IMR-90 (cell line): ENCODE data around the gene AKIRIN2. TPM values are rescaled to one million over a fixed set of nuclear protein-coding genes. Genes with fewer than 3 reads are reported as not detected.

Source experiments
- ATAC-seq: fragments of 200-7000 bp; cut with Tn5 transposase; 2 replicates; pipeline ENCODE4 v1.9.1; 2020; ENCODE audit warnings: low read depth, mild to moderate bottlenecking, moderate library complexity
- BruUV-seq: library from RNA; stranded (reverse); fragments of 400-500 nt; replicated peaks from 2 replicates; lab custom pipeline; 2021; lab: Mats Ljungman, UMichigan
- CTCF ChIA-PET: fragments of 300-600 bp; formaldehyde crosslinking; extraction: SDS; loops from one replicate; lab custom pipeline; 2021; ENCODE audit warnings: antibody characterized with exemption; lab: Yijun Ruan, JAX
- POLR2A ChIA-PET: fragments of 300-600 bp; sonication (Branson Sonifier 250); formaldehyde crosslinking; loops from one replicate; lab custom pipeline; 2022; ENCODE audit warnings: antibody characterized with exemption; ENCODE audit not compliant: unreplicated experiment; lab: Charles Lee
- DNase-seq: peaks from one replicate; pipeline ENCODE4 v3.0.0; 2013
- H2AFZ ChIP-seq: replicated peaks from 2 replicates; pipeline ENCODE3; 2013; ENCODE audit warnings: low read length, mild to moderate bottlenecking; ENCODE audit not compliant: poor library complexity
- H2AK5ac ChIP-seq: 2 replicates; pipeline ENCODE4 v1.6.1; 2013; ENCODE audit warnings: low read depth, low read length, inconsistent platforms
- H2AK9ac ChIP-seq: replicated peaks from 2 replicates; pipeline ENCODE3; 2013; ENCODE audit warnings: mild to moderate bottlenecking, low read depth, low read length, moderate library complexity; ENCODE audit not compliant: poor library complexity
- H2BK120ac ChIP-seq: 2 replicates; pipeline ENCODE4 v1.6.1; 2013; ENCODE audit warnings: low read depth, low read length, inconsistent platforms
- H2BK15ac ChIP-seq: 3 replicates; pipeline ENCODE4 v1.6.1; 2013; ENCODE audit warnings: low read depth, low read length, inconsistent platforms
- H2BK20ac ChIP-seq: 2 replicates; pipeline ENCODE4 v1.6.1; 2013; ENCODE audit warnings: low read depth, mild to moderate bottlenecking, inconsistent platforms, low read length, moderate library complexity
- H2BK5ac ChIP-seq: 2 replicates; pipeline ENCODE4 v1.6.1; 2013; ENCODE audit warnings: mild to moderate bottlenecking, low read depth, low read length, inconsistent platforms; ENCODE audit not compliant: poor library complexity, severe bottlenecking
- H3K14ac ChIP-seq: replicated peaks from 2 replicates; pipeline ENCODE4 v1.6.1; 2013; ENCODE audit warnings: low read depth, low read length, inconsistent platforms
- H3K18ac ChIP-seq: 2 replicates; pipeline ENCODE4 v1.6.1; 2013; ENCODE audit warnings: low read depth, low read length, control low read depth
- H3K23ac ChIP-seq: 2 replicates; pipeline ENCODE4 v1.6.1; 2013; ENCODE audit warnings: low read depth, low read length, inconsistent platforms
- H3K27ac ChIP-seq: 2 replicates; pipeline ENCODE4 v1.5.1; 2013; ENCODE audit warnings: mild to moderate bottlenecking, control low read depth, low read length; ENCODE audit not compliant: insufficient read depth
- H3K27me3 ChIP-seq: 2 replicates; pipeline ENCODE4 v1.6.1; 2013; ENCODE audit warnings: low read length; ENCODE audit not compliant: control insufficient read depth, insufficient read depth
- H3K36me3 ChIP-seq: 2 replicates; pipeline ENCODE4 v1.6.1; 2013; ENCODE audit warnings: low read length, mixed read lengths; ENCODE audit not compliant: control insufficient read depth, insufficient read depth
- H3K4ac ChIP-seq: 2 replicates; pipeline ENCODE4 v1.6.1; 2013; ENCODE audit warnings: low read depth, low read length, inconsistent platforms
- H3K4me1 ChIP-seq: 2 replicates; pipeline ENCODE4 v1.6.1; 2013; ENCODE audit warnings: low read length, mixed read lengths; ENCODE audit not compliant: control insufficient read depth, insufficient read depth
- H3K4me2 ChIP-seq: 2 replicates; pipeline ENCODE4 v1.6.1; 2013; ENCODE audit warnings: low read depth, mild to moderate bottlenecking, control low read depth, low read length, moderate library complexity
- H3K4me3 ChIP-seq: 2 replicates; pipeline ENCODE4 v1.5.1; 2013; ENCODE audit warnings: low read depth, mild to moderate bottlenecking, control low read depth, low read length, moderate library complexity; ENCODE audit not compliant: insufficient read depth
- H3K56ac ChIP-seq: 2 replicates; pipeline ENCODE4 v1.6.1; 2013; ENCODE audit warnings: low read length, inconsistent platforms; ENCODE audit not compliant: insufficient read depth; ENCODE audit errors: extremely low read depth
- H3K79me1 ChIP-seq, 2 experiments: 2 replicates each; pipeline ENCODE4 v1.6.1; 2013; ENCODE audit warnings: low read length in 2 of 2, inconsistent platforms in 1 of 2, low read depth in 1 of 2
- H3K9ac ChIP-seq: 2 replicates; pipeline ENCODE4 v1.6.1; 2013; ENCODE audit warnings: low read depth, low read length, control low read depth
- H3K9me1 ChIP-seq: 2 replicates; pipeline ENCODE4 v1.6.1; 2013; ENCODE audit warnings: low read length, inconsistent platforms; ENCODE audit not compliant: insufficient read depth
- H3K9me3 ChIP-seq: 2 replicates; pipeline ENCODE4 v1.6.1; 2013; ENCODE audit warnings: low read length; ENCODE audit not compliant: control insufficient read depth, insufficient read depth
- H4K20me1 ChIP-seq: 2 replicates; pipeline ENCODE4 v1.6.1; 2013; ENCODE audit warnings: low read length, inconsistent platforms; ENCODE audit not compliant: insufficient read depth
- H4K5ac ChIP-seq: 2 replicates; pipeline ENCODE4 v1.6.1; 2013; ENCODE audit warnings: mild to moderate bottlenecking, low read depth, low read length, control low read depth
- H4K8ac ChIP-seq, 2 experiments: 2 replicates each; pipeline ENCODE4 v1.6.1; 2013; ENCODE audit warnings: low read depth in 2 of 2, low read length in 2 of 2, control low read depth in 1 of 2, inconsistent platforms in 1 of 2
- H4K91ac ChIP-seq: 2 replicates; pipeline ENCODE4 v1.6.1; 2013; ENCODE audit warnings: low read depth, low read length, inconsistent platforms; ENCODE audit not compliant: insufficient read depth
- BHLHE40 ChIP-seq: fragments of 150-350 bp; IDR thresholded peaks from 2 replicates; pipeline ENCODE4 v1.6.1; 2016; ENCODE audit warnings: mild to moderate bottlenecking, low read depth, low read length
- CEBPB ChIP-seq: IDR thresholded peaks from 2 replicates; pipeline ENCODE4 v1.6.1; 2012; ENCODE audit warnings: low read depth, low read length, improper control_type of control experiment
- CHD1 ChIP-seq: IDR thresholded peaks from 2 replicates; pipeline ENCODE4 v1.6.1; 2012; ENCODE audit warnings: low read depth, low read length, improper control_type of control experiment
- CTCF ChIP-seq: conservative IDR thresholded peaks from 2 replicates; pipeline ENCODE4 v1.5.1; 2012; ENCODE audit warnings: mild to moderate bottlenecking, low read depth, low read length, improper control_type of control experiment
- FOS ChIP-seq: fragments of 150-350 bp; IDR thresholded peaks from 2 replicates; pipeline ENCODE4 v1.6.1; 2016; ENCODE audit warnings: low read depth, low read length
- MAFK ChIP-seq: IDR thresholded peaks from 2 replicates; pipeline ENCODE4 v1.6.1; 2012; ENCODE audit warnings: low read depth, low read length, improper control_type of control experiment
- MAZ ChIP-seq: IDR thresholded peaks from 2 replicates; pipeline ENCODE4 v1.6.1; 2012; ENCODE audit warnings: low read depth, mild to moderate bottlenecking, low read length, improper control_type of control experiment, moderate library complexity, borderline replicate concordance
- MXI1 ChIP-seq: IDR thresholded peaks from 2 replicates; pipeline ENCODE4 v1.6.1; 2012; ENCODE audit warnings: low read depth, mild to moderate bottlenecking, low read length, moderate library complexity, borderline replicate concordance
- NFE2L2 ChIP-seq: fragments of 150-350 bp; IDR thresholded peaks from 2 replicates; pipeline ENCODE4 v1.6.1; 2016; ENCODE audit warnings: low read depth, mild to moderate bottlenecking, low read length
- POLR2A ChIP-seq: IDR thresholded peaks from 2 replicates; pipeline ENCODE4 v1.6.1; 2012; ENCODE audit warnings: mild to moderate bottlenecking, low read depth, low read length
- RAD21 ChIP-seq: IDR thresholded peaks from 2 replicates; pipeline ENCODE4 v1.6.1; 2012; ENCODE audit warnings: low read length, improper control_type of control experiment
- RCOR1 ChIP-seq: IDR thresholded peaks from 2 replicates; pipeline ENCODE4 v1.6.1; 2012; ENCODE audit warnings: mild to moderate bottlenecking, low read length, improper control_type of control experiment; ENCODE audit not compliant: insufficient replicate concordance
- RFX5 ChIP-seq: IDR thresholded peaks from 2 replicates; pipeline ENCODE4 v1.8.0; 2012; ENCODE audit warnings: low read depth, mild to moderate bottlenecking, low read length, moderate library complexity
- SMC3 ChIP-seq: fragments of 150-350 bp; IDR thresholded peaks from 2 replicates; pipeline ENCODE4 v1.6.1; 2016; ENCODE audit warnings: low read depth, mild to moderate bottlenecking, antibody characterized with exemption, low read length, moderate library complexity
- USF2 ChIP-seq: fragments of 150-350 bp; IDR thresholded peaks from 2 replicates; pipeline ENCODE4 v1.6.1; 2017; ENCODE audit warnings: mild to moderate bottlenecking, antibody characterized with exemption, low read length, low read depth
- WGBS, 2 experiments: methylation state at CpG; one replicate each; pipeline versions ENCODE4 v1.1.5 to v1.1.7; 2013; ENCODE audit warnings: missing lambda C conversion rate in 2 of 2; ENCODE audit not compliant: insufficient read length in 1 of 2; ENCODE audit errors: extremely low coverage in 2 of 2; 5-methylcytosine and 5-hydroxymethylcytosine counted together
- dilution Hi-C: fragments of 300-500 bp; cut with HindIII; formaldehyde crosslinking; loops from one replicate; pipeline ENCODE4 v1.14.3; 2018; ENCODE audit warnings: low sequenced_read_pairs; ENCODE audit not compliant: unreplicated experiment
- in situ Hi-C: fragments of 300-500 bp; cut with MboI; formaldehyde crosslinking; loops from 3 replicates; pipeline ENCODE4 v1.14.3; 2019; ENCODE audit warnings: low sequenced_read_pairs, inconsistent platforms, mixed read lengths
- intact Hi-C: fragments of 100-400 bp; cut with micrococcal nuclease; formaldehyde crosslinking; loops from 2 replicates; pipeline ENCODE4 v1.10.0; 2022
- polyA plus RNA-seq, 3 experiments: library from polyadenylated mRNA; depleted of rRNA; stranded (reverse); fragments of >200 nt; gene quantifications; 2 replicates each; pipeline ENCODE4 v1.2.3, GENCODE V29; 2012; ENCODE audit warnings: low replicate concordance in 1 of 3
- total RNA-seq: library from RNA; depleted of rRNA; stranded (reverse); fragments of >200 nt; gene quantifications from 2 replicates; pipeline ENCODE4 v1.2.3, GENCODE V29; 2012

The AKIRIN2 gene
- total and polyA plus RNA-seq, 2 of the 4 experiments (the other 2 are of a cell fraction): 7.9 to 26.6 TPM

GRCh38 chr6:87673237-87673636 lies 28.8 kb downstream of the AKIRIN2 start:
- dilution Hi-C loops: no loop called here
- H3K9me1 ChIP-seq: no peaks in the 10 kb centered on the region
- peaks cover 38% of the 10 kb centered on the region for H3K36me3 ChIP-seq
- H3K4me3 ChIP-seq: no peak overlapping the region
- in situ Hi-C loops: no loop called here
- H2BK15ac ChIP-seq: no peak overlapping the region
- peaks cover 2% of the 10 kb centered on the region; the same call in 1 of the 2 replicates for H3K4me1 ChIP-seq
- H3K27me3 ChIP-seq: no peaks in the 10 kb centered on the region
- H3K14ac ChIP-seq: no peak overlapping the region
- no peak overlapping the region for H2AK9ac ChIP-seq
- H2AFZ ChIP-seq: no peak overlapping the region
- no peak overlapping the region for H3K27ac ChIP-seq
- H3K18ac ChIP-seq: no peak overlapping the region
- H3K56ac ChIP-seq: no peak overlapping the region
- ATAC-seq (no peak), DNase-seq (no peak)
- intact Hi-C loops: no loop called here
- no peak overlapping the region for H3K4ac ChIP-seq
- peaks cover 11 to 37% of the 10 kb centered on the region in 2 experiments for H3K79me1 ChIP-seq
- no peak overlapping the region for H3K4me2 ChIP-seq
- no TSS peak for BruUV-seq
- TF ChIP-seq MXI1 (no peak), FOS (no peak), RFX5 (no peak), SMC3 (no peak), POLR2A (no peak), NFE2L2 (no peak), USF2 (no peak), CEBPB (no peak), MAZ (no peak), CHD1 (no peak), RCOR1 (no peak), RAD21 (no peak), BHLHE40 (no peak), MAFK (no peak), CTCF (no peak)
- H4K8ac ChIP-seq: no peak overlapping the region
- H4K20me1 ChIP-seq: no peaks in the 10 kb centered on the region
- H2BK20ac ChIP-seq: no peak overlapping the region
- H3K9ac ChIP-seq: no peak overlapping the region
- no peaks in the 10 kb centered on the region for H3K9me3 ChIP-seq
- POLR2A ChIA-PET: no interaction called here
- no peak overlapping the region for H4K91ac ChIP-seq
- H2BK120ac ChIP-seq: no peak overlapping the region
- no peak overlapping the region for H2AK5ac ChIP-seq
- H3K23ac ChIP-seq: no peak overlapping the region
- H2BK5ac ChIP-seq: no peak overlapping the region
- 100% methylated on average over 2 of the region's 5 CpGs; no CpG with 5 or more reads in 1 of the 2 experiments for WGBS, 2 experiments
- H4K5ac ChIP-seq: no peak overlapping the region
- CTCF ChIA-PET: no interaction called here
